ENCODE measurements around the gene TBC1D16.

TBC1D16 gene

DNA sequence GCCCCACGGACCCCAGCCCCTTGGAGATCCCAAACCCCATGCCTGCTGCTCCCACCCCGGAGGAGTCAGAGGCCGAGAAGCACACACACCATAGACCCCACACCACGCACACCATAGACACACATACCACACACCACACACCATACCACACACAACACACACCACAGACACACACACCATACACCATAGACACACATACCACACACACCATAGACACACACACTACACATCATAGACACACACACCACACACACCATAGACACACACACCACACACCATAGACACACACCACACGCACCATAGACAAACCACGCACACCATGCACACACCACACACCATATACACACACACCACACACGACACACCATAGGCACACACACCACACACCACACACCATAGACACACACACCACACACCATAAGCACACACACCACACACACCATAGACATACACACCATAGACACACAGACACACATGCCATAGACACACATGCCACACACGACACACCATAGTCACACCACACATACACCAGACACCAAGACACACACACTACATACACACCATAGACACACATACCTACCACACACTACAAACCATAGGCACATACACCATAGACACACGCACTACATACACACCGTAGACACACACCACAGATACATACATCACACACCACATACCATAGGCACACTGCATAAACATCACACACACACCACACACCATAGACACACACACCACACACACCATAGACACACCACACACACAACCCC lies 11.3 kb downstream of the TBC1D16 start:
- no peak for DNase-seq

DNA sequence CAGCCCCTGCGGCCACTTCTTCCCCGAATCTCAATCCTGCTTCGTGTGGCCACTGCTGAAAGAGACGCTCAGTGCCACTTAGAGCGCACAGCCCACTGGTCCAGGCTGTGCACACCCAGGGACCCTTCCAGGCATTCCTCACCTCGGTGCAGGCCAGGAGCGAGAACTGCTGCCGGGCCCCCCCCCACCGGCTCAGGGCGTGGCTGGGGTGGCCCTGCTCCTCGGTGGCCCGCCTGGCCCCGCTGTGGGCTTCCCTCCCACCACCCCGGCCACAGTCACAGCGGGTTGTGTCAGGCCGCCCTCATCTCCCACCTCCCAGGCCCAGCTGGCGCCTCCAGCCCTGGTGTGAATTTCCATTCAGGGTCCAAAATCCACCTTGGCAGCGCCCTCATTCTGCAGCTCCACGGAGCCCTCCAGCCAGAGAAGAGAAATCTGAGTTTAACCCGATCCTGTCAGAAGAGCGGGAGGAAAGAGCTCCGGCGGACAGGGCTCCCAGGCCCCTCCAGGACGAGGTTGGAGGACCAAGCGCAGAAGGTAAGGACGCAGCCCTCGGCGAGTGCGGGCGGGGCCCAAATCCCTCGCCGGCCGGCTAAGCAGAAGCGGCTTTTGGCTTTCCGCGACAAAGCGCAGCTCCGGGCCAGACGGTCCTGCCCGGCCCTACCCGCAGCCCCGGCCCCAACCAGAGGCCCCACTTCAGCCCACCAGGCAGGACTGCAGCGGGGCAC lies 12.0 kb downstream of the TBC1D16 start:
- no peak for DNase-seq

DNA sequence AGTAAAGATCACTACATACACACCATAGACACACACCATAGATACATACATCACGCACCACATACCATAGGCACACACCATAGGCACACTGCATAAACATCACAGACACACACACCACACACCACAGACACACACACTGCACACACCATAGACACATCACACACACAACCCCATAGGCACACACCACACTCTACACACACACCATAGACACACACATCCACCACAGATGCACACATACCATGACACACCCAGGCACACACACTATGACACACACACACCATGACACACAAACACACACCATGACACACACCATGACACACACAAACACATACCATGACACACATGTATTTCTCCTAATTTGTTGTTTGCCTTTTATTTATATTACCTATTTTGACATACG lies 14.1 kb downstream of the TBC1D16 start:
- DNase-seq: no peak

DNA sequence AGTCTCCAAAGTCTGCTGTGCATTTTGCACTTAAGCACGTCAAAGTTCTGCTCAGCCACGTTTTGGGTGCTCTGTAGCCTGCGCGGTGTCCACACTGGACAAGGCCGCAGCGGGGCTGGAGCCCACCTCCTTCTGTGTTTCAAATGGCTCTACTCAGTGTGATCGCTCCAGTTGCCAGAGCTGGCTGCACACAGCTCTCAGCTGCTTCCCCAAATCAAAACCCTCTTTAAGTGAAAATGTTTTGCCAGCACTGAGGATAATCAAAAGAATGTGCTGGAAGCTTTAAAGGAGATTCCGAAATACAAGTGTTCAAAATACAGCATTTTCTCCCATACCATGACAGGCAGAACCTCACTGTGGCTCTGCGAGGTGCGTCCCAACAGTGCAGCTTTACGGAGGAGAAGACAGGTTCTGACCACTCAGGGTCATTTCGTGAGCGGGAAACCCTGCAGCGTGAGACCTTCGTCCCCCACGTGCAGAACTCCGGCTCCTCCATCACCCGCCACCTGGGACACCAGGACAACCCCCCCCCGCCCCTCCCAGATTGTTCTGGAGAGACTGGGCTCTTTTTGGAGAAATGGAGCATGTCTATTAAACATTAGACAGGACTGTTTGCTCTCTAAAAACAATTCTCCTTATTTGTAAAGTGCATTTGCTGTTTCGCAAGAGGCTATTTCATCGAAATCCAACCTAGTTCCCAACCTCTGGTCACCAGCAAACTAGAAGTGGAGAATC lies 16.6 kb downstream of the TBC1D16 start:
- no peak for DNase-seq

DNA sequence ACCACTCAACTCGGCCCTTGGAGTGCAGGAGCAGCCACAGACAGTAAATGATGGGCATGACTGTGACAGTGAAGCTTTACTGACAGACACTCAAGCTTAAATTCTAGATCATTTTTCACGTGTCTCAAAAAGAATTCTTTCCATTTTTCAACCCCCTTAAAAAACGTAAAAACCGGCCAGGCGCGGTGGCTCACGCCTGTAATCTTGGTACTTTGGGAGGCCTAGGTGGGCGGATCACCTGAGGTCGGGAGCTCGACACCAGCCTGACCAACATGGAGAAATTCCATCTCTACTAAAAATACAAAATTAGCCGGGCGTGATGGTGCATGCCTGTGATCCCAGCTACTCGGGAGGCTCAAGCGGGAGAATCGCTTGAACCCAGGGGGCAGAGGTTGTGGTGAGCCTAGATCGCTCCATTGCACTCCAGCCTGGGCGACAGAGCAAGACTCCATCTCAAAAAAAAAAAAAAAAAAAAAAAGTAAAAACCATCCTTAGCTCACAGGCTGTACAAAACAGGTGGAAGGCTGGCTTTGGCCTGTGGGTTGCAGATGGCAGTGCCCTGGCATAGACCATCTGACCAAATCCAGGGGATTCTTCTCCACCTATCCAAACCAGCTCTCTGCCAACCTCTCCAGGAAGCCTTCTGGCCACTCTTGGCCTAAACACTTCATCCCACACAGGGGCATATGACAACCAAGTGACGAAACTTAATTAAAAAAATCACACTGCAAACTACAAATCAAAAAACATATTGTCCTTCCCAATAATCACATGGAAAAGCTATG lies 18.3 kb downstream of the TBC1D16 start:
- no peak for DNase-seq

DNA sequence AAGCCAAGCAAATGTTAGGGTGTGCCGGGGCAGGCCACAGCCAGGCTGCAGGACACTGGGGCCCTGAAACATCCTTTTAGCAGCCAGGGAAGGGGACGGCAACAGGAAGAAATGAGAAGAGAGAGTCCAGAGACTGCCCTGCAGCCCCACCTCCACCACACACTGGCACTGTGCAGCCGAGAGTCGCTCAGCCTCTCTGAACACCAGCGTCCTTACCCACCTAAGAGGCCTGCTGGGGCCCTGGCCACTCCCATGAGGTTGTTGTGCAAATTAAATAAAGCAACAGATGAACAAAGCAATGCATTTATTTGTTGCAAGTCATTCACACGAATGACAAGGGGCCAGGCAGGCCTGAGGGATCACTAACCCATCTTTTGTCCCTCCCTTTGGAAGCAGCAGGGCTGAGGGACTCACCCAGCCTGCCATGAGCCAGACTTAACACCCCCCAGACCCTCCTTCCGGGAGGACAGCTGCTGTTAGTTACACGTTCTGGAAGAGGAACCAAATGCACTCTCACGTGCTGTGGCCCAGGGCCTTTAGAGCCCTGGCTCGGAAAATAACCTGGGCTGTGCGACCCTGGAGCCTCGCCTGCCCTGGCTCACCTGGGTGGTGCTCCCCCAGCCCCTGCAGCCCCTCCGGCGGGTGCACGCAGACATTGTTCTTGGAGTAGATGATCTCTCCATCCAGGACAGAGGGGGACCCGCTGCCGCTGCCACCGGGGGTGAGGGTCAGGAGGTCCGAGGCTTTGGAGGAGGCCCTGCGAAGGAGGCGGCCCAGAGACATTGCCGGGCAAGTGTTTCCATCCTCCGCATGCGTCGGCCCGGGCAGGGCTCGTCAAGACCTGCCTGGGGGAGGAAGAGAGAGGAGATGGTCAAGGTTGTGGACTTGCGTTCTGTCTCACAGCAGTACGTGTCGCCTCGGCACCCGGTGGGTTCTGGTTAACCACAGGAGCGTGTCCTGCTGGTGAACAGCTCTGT lies 22.6 kb downstream of the TBC1D16 start:
- DNase-seq: no peak

DNA sequence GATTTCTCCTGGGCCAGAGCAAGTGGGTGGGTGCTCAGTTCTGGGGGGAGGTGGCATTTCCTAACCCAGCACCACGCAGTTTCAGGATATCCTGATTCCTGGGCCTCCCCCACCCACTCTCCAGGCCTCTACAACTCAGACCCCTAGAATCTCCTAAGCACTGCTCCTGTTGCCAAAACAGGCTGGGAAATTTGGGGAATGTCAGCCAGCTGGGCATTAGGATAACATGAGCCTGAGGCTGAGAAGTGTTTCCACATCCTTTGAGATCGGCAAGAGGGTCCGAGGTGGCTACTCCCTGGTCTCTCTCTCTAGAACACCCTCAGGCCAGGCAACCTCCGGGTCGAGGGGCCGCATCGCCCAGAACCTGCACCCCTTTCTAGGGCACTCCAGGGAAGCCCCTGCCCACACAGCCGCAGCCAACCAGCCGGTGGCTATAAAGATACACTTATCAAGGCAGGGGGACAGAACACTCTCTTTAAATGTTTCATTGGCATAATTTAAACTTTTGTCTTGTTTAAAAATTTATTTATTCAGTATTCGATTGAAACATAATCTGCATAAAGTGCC lies 23.6 kb downstream of the TBC1D16 start:
- DNase-seq: no peak

DNA sequence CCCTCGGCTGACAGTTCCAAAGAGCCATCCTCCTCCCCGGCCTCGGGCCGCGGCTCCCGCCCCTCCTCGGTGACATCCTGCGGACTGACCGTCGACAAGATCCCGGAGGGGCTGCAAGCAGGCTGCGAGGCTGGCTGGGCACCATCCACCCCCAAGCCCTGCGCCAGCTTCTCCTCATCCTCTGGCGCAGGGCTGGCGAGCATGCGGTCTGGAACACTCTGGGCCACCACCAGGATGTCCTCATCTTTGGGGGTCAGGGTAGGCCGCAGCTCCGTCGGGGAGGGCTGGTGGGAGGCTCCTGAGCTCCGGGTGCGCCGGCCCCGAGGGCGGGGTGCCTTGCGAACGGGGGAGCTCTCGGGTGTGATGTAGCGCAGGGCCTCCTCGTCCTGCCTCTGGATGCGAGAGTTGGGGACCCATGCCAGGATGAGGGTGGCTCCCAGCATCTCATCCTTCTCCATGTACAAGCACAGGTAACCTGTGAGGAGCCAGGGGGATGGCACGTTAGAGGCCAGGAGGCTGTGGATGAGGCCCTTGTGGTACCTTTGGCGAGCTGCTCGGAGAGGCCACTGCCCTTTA lies 25.3 kb downstream of the TBC1D16 start:
- no peak for DNase-seq

DNA sequence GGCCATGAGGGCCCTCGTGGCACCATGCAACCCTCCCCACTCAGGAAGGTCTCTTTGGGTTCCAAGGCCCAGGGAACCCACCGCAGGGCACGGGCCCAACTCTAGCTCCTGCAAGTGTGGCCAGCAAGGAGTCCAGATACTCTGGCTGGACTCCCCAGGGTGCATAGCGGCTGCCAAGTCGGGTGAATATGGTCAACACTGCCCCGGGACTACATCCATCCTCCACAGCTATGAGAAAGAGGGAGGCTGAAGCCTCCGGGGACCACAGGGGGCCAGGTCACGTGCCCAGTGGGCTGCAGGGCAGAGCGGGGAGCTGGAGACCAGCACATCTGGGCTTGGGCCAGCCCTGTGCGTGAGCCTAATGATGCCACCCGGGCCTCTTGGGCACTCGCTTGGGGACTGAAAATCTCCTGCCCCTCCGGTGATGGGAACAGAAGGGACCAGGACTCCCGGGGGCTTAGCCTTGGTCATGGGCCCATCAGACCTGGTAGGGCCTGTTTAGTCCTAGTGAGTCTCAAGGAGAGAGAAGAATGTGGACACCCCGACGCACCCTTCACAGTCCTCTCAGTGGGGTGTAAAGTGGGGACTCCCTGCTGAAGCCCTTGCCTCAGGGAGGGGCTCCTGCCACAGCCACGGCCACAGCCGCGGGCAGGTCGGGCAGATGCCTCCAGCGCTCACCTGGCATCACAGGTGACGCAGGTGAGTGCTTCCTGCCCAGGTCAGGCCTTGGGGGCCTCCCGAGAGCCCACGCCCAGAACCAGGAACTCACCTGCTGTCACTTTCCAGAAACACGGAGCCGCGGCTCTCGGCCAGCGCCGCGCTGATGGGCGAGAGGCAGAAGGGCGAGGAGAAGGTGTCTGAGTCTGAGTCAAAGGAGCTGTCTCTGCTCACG lies 26.0 kb downstream of the TBC1D16 start:
- no peak for DNase-seq

DNA sequence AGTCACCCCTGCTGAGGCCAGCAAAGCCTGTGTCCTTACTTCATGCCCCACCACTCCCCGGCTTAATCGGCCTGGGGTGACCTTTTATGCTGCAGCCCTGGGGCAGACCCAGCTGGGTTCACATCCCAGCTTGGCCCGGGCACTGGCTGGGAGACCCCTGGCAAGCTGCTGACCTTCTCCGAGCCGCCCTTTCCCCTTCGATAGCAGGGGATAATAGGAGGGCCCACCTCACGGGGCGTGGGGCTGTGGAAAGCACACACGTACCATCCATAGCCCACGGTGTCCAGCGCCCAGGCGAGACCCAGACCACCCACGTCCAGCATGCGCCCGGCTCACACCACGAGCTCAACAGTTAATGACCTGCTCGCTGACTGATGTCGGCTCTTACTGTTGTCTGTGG lies 26.8 kb downstream of the TBC1D16 start:
- DNase-seq: no peak

DNA sequence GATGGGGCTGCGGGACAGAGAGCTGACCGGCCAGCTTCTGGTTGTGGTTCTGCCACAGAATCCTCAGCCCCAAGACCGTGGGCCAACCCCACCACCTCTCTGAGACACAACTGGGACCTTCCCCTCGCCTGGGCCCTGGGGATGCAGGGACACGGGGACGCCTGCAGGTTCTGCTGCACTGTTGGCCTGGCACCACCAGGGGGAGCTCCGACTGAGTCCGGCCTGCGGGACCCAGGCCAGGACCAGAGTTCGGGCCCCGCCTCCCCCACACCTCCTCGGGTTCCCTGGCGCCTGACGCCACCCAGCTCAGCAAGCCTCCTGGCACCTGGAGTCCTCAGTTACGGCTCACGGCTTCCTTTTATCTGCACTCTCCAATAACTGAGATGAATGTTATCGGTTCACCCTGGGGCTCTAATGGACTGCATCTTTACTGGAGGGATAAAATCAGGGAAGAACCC lies 27.3 kb downstream of the TBC1D16 start:
- DNase-seq: peak; percentile 86

DNA sequence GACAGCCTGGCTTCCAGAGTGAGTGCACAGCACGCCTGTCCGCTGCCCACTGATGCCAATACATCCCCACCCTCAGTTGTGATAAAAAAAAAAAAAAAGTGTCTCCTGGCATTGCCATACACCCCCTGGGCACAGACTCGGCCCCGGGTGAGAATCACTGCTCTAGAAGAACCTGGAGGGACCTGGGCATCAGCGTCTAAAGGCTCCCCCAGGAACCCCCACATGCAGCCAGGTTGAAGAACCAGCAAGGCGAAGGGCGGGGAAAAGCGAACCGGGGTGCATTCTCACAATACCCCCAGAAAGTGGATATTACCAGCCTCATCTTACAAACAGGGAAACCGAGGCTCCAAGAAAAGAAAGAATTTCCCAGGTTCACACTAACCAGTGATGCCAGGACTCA lies 27.7 kb downstream of the TBC1D16 start:
- no peak for DNase-seq

DNA sequence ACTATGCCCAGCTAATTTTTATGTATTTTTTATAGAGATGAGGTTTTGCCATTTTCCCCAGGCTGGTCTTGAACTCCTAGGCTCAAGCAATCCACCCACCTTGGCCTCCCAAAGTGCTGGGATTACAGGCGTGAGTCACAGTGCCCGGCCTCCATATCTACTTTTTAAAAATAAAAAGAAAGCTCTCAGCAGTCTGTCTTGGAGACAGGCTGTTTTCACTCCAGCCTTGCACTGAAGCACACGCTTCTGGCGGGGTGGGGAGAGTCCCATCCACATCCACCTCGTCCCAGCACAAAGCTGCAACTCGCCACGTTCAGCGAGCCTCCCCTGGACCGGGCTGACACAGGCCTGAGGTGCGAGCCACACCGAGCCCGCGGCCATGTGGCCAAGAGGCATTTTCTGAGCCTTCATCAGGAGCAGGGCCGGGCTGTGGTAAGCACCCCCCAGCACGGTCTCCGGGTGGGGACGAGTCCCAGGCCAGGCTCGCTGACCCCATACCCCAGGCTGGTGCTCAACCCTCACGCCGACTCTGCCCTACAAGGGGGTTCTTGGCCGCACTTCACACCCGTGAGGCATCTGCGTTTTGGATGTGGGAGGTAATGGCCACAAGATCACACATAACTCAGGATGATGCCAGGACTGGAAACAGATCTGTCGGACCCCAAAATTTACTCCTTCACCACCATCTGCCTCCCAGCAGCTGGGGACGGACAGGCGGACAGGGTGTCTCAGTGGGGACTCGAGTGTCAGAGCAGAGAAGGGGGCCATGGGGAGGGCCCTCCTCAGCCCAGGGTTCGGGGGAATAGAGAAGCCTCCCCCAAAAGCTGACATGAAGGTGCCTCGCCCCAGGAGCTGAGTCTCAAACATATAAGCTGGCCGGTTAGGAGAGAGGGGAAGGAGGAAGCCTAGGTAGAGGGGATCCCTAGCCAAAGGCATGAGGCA lies 28.6 kb downstream of the TBC1D16 start:
- no peak for DNase-seq

DNA sequence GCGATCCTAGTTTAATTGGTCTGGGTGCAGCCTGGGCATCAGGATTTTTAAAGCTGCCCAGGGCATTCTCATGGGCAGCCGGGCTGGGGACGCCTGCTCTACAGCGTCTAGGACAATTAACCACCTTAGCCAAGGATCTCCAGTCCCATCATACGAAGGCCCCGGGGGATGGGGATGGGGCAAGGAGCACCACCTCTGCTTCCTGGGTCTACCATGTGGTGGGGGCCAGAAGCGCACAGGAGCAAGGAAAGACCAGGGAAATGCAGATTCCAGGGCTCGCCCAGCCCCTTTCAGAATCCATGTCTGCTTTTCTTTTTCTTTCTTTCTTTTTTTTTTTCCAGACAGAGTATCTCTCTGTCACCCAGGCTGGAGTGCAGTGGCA lies 29.3 kb downstream of the TBC1D16 start:
- DNase-seq: no peak

DNA sequence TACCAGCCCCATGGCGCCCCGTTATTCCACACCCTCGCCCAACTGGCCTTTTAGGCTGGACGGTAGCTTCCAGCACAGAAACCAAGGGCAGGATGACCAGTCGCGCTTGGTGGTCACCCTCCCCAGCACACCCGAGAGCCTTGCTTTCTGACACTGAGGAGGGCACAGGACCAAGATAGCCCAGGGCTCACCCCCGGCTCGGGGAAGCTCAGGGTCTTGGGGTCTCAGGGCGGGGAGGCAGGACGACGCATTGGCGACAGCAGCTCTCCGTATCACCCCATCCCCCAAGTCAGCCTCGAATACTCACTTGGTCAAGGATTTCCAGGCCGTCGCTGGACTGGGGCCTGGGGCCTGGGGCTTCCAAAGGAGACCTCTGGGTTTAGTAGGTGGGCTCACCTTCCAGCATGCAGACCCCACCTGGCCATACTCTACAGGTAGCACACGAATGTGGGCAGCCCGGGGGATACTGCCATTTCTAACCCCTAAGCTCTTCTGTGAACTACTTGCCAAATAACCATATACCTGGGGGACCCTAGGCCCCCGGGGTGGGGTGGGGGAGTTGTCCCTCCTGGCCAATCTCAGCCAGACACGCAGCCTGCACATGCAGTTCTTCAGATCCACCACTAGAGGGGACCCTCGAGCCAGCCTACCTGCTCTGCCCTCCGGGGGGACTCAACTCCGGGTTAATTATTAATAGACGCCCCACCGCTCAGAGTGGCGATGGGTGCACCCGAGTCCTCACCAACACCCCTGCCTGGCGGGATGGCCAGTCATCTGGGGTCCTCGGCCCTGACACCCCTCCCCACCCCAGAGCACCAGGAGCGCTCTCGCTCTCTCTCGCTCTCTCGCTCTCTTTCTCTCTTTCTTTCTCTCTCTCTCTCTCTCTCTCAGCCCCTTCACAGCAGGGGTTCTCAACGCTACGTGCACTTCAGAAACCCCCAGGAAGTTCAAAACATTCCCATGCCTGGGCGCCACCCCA lies 30.0 kb downstream of the TBC1D16 start:
- DNase-seq: peak; percentile 50

DNA sequence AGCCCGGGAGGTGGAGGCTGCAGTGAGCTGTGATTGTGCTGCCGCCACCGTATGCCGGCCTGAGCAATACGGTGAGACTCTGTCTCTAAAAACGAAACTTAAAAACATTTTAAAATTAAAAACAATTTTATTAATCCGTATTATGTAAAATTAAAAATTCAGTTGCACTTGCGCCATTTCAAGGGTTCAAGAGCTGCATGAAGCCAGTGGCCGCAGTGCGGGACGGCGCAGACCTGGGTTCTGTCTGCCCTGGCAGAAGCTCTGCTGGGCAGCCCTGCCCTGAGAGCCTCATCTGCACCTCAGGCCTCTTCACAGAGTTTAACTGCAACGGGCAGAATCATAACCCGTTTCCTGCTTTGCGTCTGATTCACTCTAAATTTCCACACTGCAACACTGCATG lies 31.7 kb downstream of the TBC1D16 start:
- DNase-seq: no peak

DNA sequence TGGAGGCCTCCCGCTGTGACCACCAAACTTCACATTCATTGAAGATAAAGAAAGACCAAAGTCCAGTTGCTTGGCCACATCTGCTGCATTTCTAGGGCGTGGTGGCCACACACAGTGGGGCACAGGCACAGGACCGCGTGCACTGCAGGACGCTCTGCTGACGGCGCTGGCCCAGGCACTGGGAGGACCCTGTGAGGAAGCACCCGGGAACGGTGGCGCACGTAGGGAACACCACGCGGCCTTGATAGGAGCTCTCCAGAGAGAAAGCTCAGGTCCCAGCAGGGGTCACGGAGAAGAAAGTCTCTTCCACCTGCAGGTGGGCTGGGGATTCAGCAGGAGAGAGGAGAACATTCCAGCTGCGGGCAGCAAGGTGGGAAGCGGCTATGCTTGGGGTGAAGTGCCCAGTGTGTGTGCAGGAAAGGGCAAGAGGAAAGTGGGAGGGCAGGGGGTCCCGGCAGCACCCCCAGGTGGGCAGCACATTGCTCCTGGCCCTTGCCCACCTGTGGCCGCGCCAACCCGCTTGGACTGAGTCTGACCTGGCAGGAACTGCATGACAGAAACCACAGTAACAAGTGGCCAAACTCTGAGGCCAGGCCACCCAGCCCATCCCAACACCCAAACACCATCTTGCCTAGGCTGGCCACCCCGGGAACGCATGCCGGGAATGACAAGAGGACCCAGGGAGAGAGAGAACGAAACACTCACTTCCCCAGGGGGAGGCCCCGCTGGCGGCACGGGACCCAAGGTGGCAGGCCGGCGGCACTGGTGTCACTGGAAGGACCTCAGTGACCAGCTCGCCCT lies 32.8 kb downstream of the TBC1D16 start:
- DNase-seq: no peak

Data from RPMI8226 (cell line).